GM12801 (cell line): ENCODE data around the gene CYSLTR2.

Experiments used
- TF ChIP-seq, protein P1 (sequence below): IDR thresholded peaks from one replicate; pipeline ENCODE4 v1.5.1; 2011; ENCODE audit warnings: control low read depth; ENCODE audit not compliant: insufficient read length; ENCODE audit errors: extremely low read depth

Gene CYSLTR2

GRCh38 chr13:48739386-48739964 lies 85.7 kb downstream of the CYSLTR2 start:
- TF ChIP-seq, protein P1, sequence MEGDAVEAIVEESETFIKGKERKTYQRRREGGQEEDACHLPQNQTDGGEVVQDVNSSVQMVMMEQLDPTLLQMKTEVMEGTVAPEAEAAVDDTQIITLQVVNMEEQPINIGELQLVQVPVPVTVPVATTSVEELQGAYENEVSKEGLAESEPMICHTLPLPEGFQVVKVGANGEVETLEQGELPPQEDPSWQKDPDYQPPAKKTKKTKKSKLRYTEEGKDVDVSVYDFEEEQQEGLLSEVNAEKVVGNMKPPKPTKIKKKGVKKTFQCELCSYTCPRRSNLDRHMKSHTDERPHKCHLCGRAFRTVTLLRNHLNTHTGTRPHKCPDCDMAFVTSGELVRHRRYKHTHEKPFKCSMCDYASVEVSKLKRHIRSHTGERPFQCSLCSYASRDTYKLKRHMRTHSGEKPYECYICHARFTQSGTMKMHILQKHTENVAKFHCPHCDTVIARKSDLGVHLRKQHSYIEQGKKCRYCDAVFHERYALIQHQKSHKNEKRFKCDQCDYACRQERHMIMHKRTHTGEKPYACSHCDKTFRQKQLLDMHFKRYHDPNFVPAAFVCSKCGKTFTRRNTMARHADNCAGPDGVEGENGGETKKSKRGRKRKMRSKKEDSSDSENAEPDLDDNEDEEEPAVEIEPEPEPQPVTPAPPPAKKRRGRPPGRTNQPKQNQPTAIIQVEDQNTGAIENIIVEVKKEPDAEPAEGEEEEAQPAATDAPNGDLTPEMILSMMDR: no peak

GRCh38 chr13:48741377-48741776 lies 87.6 kb downstream of the CYSLTR2 start:
- TF ChIP-seq, protein P1: no peak

GRCh38 chr13:48746821-48747220 lies 93.1 kb downstream of the CYSLTR2 start:
- TF ChIP-seq, protein P1: no peak

- TF ChIP-seq, protein P1: no peak
Measured at GRCh38 chr13:48748681-48749080, 95.0 kb downstream of the CYSLTR2 start.

GRCh38 chr13:48749144-48749543 lies 95.4 kb downstream of the CYSLTR2 start:
- TF ChIP-seq, protein P1: no peak

- TF ChIP-seq, protein P1: no peak
Measured at GRCh38 chr13:48749699-48750473, 96.2 kb downstream of the CYSLTR2 start.

DNA sequence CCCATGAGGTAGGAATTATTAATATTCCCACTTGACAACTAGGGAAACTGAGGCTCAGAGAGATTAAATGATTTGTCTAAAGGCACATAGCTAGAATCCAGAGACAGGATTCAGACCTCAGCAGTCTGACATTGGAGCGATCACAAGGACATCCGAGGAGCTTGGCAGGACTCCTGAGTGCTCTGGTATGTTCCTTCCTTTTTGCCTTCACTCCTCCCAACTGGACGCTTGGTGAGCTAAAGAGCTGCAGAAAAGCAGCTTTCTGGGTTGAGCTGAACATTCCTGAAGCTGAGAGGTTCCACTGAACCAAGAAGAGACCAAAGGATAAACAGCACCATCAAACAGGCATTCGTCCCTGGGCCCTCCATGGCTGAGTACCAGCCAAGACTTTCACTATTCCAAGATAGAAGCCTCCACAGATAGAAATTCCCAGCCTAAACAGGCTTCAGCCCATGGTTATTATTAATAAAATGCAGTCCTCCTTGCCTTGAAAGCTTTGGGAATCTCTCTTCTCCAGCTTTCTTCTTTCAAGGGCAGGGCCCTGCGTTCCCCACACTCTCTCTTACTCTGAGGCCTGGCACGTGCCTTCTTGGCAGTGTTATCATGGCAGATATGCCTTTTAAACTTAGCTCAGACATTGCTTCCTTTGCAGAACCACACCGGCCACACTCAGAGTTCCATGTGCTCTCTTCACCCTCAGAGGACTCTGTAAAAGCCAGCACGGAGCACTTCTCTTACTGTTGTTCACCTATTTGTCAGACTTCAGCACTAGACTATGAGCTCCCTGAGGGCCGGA lies 97.1 kb downstream of the CYSLTR2 start:
- TF ChIP-seq, protein P1: no peak
